GM12872 (cell line): ENCODE results near the gene BTBD9.

Experiments
- CTCF ChIP-seq: IDR thresholded peaks from 3 replicates; pipeline ENCODE4 v1.5.1; 2011; ENCODE audit warnings: low read depth, mild to moderate bottlenecking, low read length, moderate library complexity; ENCODE audit not compliant: insufficient read depth

Gene BTBD9

GRCh38 chr6:38603966-38604365, 35.8 kb downstream of the BTBD9 start:
- no peak for TF ChIP-seq CTCF

GRCh38 chr6:38603496-38603895, 36.2 kb downstream of the BTBD9 start:
- no peak for TF ChIP-seq CTCF

DNA sequence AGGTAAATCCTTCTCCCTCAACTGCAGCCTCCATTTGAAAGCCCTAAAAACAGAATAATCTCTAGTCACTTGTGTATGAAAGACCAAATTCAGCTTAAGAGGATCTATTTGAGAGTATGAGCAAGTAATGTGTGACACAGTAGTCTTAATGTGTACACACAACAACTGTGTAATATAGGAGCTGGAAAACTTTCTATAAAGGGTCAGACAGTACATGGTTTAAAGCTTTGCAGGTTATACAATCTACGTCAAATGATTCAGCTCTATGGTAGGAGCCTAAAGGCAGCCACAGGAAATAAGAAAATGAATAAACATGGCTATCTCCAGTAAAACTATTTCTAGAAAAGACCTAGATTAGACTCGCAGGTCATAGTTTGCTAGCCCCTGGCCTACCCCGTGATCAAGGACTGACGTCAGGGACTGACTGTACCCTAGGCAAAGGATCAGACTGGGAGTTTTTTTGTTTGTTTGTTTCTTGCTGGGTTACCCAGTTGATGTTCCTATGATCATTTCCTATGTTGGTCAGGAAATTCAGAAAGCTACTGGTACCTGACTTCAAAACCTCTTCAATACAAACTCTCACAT, 39.7 kb downstream of the BTBD9 start:
- no peak for TF ChIP-seq CTCF

- TF ChIP-seq CTCF = no peak
Observed at GRCh38 chr6:38599261-38599660, 40.5 kb downstream of the BTBD9 start.

GRCh38 chr6:38593998-38594665, 45.6 kb downstream of the BTBD9 start:
- no peak for TF ChIP-seq CTCF

DNA sequence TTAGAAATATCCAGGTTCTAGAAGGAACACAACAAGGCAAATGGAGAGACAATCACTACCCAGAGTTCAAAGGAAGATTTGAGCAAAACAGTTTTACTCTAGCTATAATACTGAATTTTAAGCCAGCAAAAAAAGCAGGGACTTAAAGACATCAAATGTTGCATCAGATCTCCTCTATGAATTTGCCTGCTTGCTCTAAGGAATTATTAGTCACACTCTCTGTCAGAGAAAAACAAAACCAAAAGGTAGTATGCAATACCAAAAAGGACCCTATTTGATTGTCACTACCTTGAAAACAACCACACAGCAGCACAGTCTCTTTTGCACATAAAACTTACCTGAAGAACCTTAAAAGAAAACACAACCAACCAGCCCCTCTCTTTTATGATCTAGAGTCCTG, 46.3 kb downstream of the BTBD9 start:
- no peak for TF ChIP-seq CTCF

GRCh38 chr6:38591439-38591838, 48.3 kb downstream of the BTBD9 start:
- no peak for TF ChIP-seq CTCF
